HEK293 (cell line): ENCODE data around the gene CDH23.
A peak's percentile ranks its signal among the peaks of the same experiment; 100 is the strongest.

Experiments
- CTCF ChIA-PET: fragments of 350-600 bp; formaldehyde crosslinking; extraction: SDS; loops from one replicate; lab custom pipeline; 2021; ENCODE audit warnings: antibody characterized with exemption; lab: Yijun Ruan, JAX
- POLR2A ChIA-PET: fragments of 300-600 bp; formaldehyde crosslinking; extraction: SDS; loops from one replicate; lab custom pipeline; 2020; ENCODE audit warnings: antibody characterized with exemption, inconsistent platforms; lab: Yijun Ruan, JAX
- H3K27ac ChIP-seq: fragments of 200-500 bp; sonication (Bioruptor generic); 2 replicates; pipeline ENCODE4 v1.5.1; 2014; ENCODE audit warnings: low read depth, low read length, control low read depth, inconsistent platforms; ENCODE audit errors: extremely low read depth
- H3K36me3 ChIP-seq, 2 experiments: fragments of 200-500 bp in 1 of 2; sonication (Bioruptor generic) in 1 of 2; 1 replicate in 1 of 2; 2 replicates in 1 of 2; pipeline ENCODE4 v1.5.1; 2014 to 2017; ENCODE audit warnings: inconsistent platforms in 2 of 2, low read length in 2 of 2; ENCODE audit not compliant: control insufficient read depth in 2 of 2, insufficient read depth in 1 of 2
- H3K4me1 ChIP-seq: fragments of 200-500 bp; sonication (Bioruptor generic); 2 replicates; pipeline ENCODE4 v1.5.1; 2014; ENCODE audit warnings: mild to moderate bottlenecking, low read length, inconsistent platforms; ENCODE audit not compliant: control insufficient read depth, insufficient read depth
- H3K4me3 ChIP-seq: 2 replicates; pipeline ENCODE4 v1.5.1; 2011; ENCODE audit warnings: low read depth, mild to moderate bottlenecking, control low read depth, low read length, moderate library complexity
- H3K9me3 ChIP-seq: fragments of 200-500 bp; sonication (Bioruptor generic); 2 replicates; pipeline ENCODE4 v1.5.1; 2014; ENCODE audit warnings: low read depth, low read length, inconsistent platforms; ENCODE audit not compliant: control insufficient read depth, insufficient read depth
- CTCF ChIP-seq: fragments of 450-650 bp; formaldehyde crosslinking; IDR thresholded peaks from 2 replicates; pipeline ENCODE4 v1.5.1; 2016; ENCODE audit warnings: missing biosample characterization, missing genetic modification characterization
- KLF17 ChIP-seq: fragments of 450-650 bp; formaldehyde crosslinking; IDR thresholded peaks from 2 replicates; pipeline ENCODE4 v1.5.1; 2016; ENCODE audit warnings: missing biosample characterization, missing genetic modification characterization
- SP3 ChIP-seq: fragments of 450-650 bp; formaldehyde crosslinking; IDR thresholded peaks from 2 replicates; pipeline ENCODE4 v1.5.1; 2016; ENCODE audit warnings: missing biosample characterization, missing genetic modification characterization
- ZFHX2 ChIP-seq: fragments of 450-650 bp; formaldehyde crosslinking; conservative IDR thresholded peaks from 2 replicates; pipeline ENCODE4 v1.5.1; 2016; ENCODE audit warnings: missing biosample characterization, missing genetic modification characterization
- ZIC2 ChIP-seq: fragments of 450-650 bp; formaldehyde crosslinking; IDR thresholded peaks from 2 replicates; pipeline ENCODE4 v1.5.1; 2016; ENCODE audit warnings: missing biosample characterization, missing genetic modification characterization
- ZNF148 ChIP-seq: fragments of 450-650 bp; formaldehyde crosslinking; IDR thresholded peaks from 2 replicates; pipeline ENCODE4 v1.5.0; 2017; ENCODE audit warnings: missing biosample characterization, missing genetic modification characterization, borderline replicate concordance
- ZNF221 ChIP-seq: fragments of 450-650 bp; formaldehyde crosslinking; IDR thresholded peaks from 2 replicates; pipeline ENCODE4 v1.5.1; 2017; ENCODE audit warnings: missing biosample characterization, missing genetic modification characterization, borderline replicate concordance
- ZNF692 ChIP-seq: fragments of 450-650 bp; formaldehyde crosslinking; IDR thresholded peaks from 2 replicates; pipeline ENCODE4 v1.5.1; 2016; ENCODE audit warnings: missing biosample characterization, missing genetic modification characterization
- ZNF704 ChIP-seq: fragments of 450-650 bp; formaldehyde crosslinking; IDR thresholded peaks from 2 replicates; pipeline ENCODE4 v1.5.1; 2016; ENCODE audit warnings: missing biosample characterization, missing genetic modification characterization
- ZNF768 ChIP-seq: fragments of 450-650 bp; formaldehyde crosslinking; IDR thresholded peaks from 2 replicates; pipeline ENCODE4 v1.5.1; 2018; ENCODE audit warnings: missing biosample characterization, mild to moderate bottlenecking, missing genetic modification characterization
- ZNF830 ChIP-seq: fragments of 450-650 bp; IDR thresholded peaks from 2 replicates; pipeline ENCODE4 v1.5.0; 2018; ENCODE audit warnings: missing biosample characterization, missing genetic modification characterization, low read depth, mild to moderate bottlenecking, moderate library complexity

The CDH23 gene

GRCh38 chr10:71697938-71698709, 301.4 kb downstream of the CDH23 start (continued):
- no peak for TF ChIP-seq ZNF830 (tag by site-specific recombination)
- TF ChIP-seq ZFHX2 (tag by site-specific recombination), result peak; percentile 94
- TF ChIP-seq SP3 (tag by site-specific recombination), result no peak

- no peak for TF ChIP-seq ZNF221 (tag by site-specific recombination)
- TF ChIP-seq CTCF (tag by site-specific recombination), result no peak
- peak; percentile 93 for TF ChIP-seq ZNF768 (tag by site-specific recombination)
- H3K4me3 ChIP-seq, result no peak overlapping the region
- ChIA-PET CTCF (interaction anchor here (0.6 to 9.6 kb wide), 11 partner anchors 10 to 382 kb away, joined by 3 to 105 read pairs (median 6); partner anchors contain the start of gene SLC29A3), POLR2A (no interaction called here)
- H3K4me1 ChIP-seq, result no peaks in the 10 kb centered on the region
- H3K36me3 ChIP-seq, result no peaks in the 10 kb centered on the region
- no peak overlapping the region for H3K27ac ChIP-seq
- no peaks in the 10 kb centered on the region for H3K9me3 ChIP-seq
These were observed 302.0 kb downstream of the CDH23 start for GRCh38 chr10:71698737-71699136.

- CTCF ChIA-PET, result interaction anchor here (9.1 kb wide), 1 partner anchor 384 kb away, joined by 105 read pairs; the partner anchor contains the start of gene SLC29A3
- no peaks in the 10 kb centered on the region for H3K36me3 ChIP-seq
- POLR2A ChIA-PET, result no interaction called here
- TF ChIP-seq ZNF704 (tag by site-specific recombination) (no peak), KLF17 (tag by site-specific recombination) (no peak), ZNF692 (tag by site-specific recombination) (no peak), ZIC2 (tag by site-specific recombination) (peak; percentile 18; the same call in 1 of the 2 replicates), ZNF148 (no peak), ZNF768 (tag by site-specific recombination) (0 out of 2 replicates have a peak, but pooled peaks have one; percentile 63), ZFHX2 (tag by site-specific recombination) (no peak)
- no peak overlapping the region for H3K4me3 ChIP-seq
- no peaks in the 10 kb centered on the region for H3K9me3 ChIP-seq
- H3K4me1 ChIP-seq, result no peaks in the 10 kb centered on the region
- no peak overlapping the region for H3K27ac ChIP-seq
These were observed 304.1 kb downstream of the CDH23 start for GRCh38 chr10:71700731-71701368.
